Hematopoietic multipotent progenitor cell treated with erythropoietin and hydrocortisone succinate and interleukin-3 and kit ligand, for 4 days (in vitro differentiated cells): ENCODE measurements around the gene TASL.
A peak's percentile ranks its signal among the peaks of the same experiment; 100 is the strongest.
"Not testable (repeated sequence)": the region's sequence is repeated elsewhere in the genome, so short reads cannot be mapped to it uniquely, and the experiment has no call there.

Experiments
- DNase-seq: peaks from one replicate; pipeline ENCODE4 v3.0.0-alpha.2; 2015

The TASL gene, protein sequence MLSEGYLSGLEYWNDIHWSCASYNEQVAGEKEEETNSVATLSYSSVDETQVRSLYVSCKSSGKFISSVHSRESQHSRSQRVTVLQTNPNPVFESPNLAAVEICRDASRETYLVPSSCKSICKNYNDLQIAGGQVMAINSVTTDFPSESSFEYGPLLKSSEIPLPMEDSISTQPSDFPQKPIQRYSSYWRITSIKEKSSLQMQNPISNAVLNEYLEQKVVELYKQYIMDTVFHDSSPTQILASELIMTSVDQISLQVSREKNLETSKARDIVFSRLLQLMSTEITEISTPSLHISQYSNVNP

DNA sequence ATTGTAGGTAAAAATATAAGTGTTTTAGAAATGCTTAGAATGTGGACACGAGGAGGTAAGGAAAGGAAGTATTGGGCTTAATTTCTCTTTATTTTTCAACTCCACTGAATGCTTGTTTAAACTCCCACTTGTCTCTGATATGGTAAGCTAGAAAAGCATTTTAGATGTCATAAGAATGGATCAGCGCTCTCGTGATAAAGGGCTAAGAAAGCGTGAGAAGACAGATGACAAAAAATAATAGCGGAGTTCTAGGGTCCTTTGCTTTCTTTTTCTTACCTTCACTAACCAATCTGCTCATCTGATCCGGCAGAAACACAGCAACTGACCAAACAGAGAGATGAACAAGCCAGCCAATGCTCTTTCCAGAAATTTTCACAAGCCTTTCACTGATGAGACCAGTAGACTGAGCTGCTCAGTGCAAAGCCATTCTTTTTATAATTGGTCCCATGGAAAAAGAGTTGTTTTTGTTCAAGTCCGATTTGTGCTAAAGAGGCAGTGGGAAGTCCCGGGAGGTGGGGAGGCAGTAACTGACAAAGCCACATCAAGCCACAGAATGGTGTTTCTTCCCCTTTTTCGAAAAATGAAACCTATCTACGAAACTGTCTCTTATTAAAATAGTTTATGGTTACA lies at the start of gene TASL:
TASL (minus strand) TSS at position 405 of the 630 bp plus-strand sequence. CDS start 17,411 bp downstream, outside the sequence.
- DNase-seq, result peak; percentile 85

DNA sequence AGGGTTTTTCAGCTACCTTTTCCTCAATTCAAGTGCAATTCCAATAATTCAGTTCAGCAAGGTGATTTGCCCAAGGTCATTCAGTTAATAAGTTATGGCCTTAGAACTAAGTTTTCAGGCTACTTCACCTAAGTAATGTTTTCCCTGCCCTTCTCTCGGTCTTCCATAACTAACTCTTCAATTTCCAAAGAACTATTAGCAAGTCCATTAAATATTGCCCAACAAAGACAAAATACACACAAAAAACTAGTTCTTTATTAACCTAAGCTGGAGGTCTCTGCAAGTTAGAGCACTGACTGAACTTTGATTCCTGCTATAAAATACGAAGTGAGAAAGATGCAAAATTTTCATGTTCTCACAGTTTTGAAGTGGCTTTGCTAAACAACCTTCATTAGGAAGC lies 48.8 kb upstream of the TASL start:
- DNase-seq, result no peak

DNA sequence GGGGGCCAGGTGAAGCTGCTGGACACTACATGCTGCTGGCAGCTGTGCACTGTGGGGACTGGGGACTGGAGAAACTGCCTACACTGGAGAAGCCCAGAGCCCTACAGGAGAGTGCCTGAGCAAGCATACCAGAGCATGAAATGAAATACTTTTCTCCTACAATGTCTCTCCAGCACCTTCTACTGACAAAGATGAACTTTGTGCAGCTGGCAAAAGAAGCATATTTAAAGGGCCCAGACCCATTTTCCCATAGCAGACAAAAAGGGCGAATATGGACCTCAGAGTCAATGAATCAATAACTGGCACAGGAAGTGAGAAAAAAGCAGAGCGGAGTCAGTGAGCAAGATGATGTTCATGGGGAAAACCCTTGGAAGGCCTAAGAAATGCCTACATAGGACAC lies 44.8 kb upstream of the TASL start:
- no peak for DNase-seq

DNA sequence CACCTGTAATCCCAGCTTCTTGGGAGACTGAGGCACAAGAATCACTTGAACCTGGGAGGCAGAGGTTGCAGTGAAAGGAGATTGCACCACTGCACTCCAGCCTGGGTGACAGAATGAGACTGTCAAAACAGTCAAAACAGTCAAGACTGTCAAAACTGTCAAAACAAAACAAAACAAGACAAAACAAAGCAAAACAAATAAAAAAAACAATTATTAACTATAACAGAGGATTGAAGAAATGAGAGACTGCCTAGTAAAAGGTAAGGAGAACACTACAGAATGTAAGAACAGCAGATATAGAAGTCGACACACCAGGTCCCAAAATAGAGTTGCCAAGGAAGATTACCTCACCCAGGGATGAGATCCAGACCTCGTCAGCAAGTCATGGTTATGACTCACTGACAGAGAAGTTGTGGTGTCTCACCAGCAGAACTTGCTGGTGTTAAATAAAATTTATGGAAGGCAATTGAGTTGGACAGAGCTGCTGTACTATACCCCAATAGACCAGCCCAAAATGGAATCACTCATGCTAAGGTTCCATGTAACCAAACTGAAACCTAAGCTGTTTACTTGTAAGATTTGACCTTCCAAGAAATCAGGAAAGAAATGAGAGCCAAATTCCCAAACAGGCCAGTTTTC lies 43.5 kb upstream of the TASL start:
- DNase-seq, result peak; percentile 15

DNA sequence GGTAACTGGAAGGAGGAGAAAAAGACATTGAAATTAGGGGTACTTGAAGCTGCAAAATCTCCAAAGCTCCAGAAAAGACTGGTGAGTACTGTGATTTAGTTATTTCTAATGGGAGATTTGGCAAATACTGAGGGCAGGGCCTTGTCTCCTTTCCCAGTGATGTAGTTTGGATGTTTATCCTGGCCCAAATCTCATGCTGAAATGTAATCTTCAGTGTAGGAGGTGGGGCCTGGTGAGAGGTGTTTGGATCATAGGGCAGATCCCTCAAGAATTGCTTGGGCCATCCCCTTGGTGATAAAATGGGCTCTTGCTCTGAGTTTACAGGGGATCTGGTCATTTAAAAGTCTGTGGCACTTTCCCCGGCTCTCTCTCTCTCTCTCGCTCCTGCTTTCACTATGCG lies 42.6 kb upstream of the TASL start:
- DNase-seq, result no peak

DNA sequence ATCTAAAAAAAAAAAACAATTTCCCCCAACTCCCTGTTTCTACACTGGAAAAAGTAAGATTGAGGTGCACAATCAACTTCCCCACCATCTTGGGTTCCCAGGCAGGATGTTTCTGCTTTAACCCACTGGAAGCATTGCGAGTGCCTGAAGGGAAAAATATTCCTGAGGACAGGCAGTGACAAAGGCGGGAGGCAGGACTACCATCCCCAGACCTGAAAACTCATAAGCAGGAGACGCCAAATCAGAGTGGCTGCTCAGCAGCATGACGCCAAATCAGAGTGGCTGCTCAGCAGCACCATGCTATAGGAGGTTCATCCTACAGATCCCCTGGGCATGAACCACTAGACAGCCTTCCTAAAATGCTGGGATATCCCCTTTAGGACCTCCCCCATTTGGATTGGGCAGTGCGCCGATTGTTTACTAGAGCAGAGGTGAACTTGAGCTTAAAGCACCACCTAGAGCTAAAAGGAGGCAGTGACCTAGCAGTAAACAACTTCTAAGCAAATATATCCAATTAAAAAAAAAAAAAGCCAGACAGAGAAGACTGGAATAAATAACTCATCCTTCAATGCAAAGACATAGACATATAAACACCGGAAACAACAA lies 40.7 kb upstream of the TASL start:
- peak; percentile 30 for DNase-seq

DNA sequence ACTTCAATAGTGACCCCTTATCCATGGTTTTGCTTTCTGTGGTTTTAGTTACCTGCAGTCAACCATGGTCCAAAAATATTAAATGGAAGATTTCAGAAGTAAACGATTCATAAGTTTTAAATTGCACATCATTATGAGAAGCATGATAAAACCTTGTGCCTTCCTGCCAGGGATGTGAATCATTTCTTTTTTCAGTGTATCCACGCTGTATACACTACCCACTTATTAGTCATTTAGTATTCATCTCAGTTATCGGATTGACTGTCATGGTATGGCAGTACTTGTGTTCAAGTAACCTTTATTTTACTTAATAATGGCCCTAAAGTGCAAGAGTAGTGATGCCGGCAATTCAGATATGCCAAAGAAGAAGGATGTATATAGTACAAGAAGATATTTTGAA lies 37.7 kb upstream of the TASL start:
- DNase-seq, result no peak

DNA sequence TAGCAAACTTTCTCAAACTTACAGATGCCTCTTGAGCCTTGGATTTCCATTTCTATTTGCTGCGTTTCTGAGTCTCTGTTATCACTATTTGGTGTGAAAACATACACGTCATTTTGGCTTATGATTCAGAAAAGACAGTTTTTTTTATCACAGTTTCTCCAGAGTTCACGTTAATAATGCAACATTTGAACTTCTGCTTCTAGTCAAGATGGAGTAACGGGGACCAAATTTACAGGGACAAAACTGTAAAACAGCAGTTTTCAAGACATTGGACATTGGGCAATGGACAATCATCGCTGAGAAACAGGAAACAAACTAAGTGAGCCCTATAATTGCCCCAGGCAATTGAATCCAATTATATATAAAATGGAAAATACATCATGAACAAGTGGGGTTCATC lies 36.2 kb upstream of the TASL start:
- peak; percentile 33 for DNase-seq

DNA sequence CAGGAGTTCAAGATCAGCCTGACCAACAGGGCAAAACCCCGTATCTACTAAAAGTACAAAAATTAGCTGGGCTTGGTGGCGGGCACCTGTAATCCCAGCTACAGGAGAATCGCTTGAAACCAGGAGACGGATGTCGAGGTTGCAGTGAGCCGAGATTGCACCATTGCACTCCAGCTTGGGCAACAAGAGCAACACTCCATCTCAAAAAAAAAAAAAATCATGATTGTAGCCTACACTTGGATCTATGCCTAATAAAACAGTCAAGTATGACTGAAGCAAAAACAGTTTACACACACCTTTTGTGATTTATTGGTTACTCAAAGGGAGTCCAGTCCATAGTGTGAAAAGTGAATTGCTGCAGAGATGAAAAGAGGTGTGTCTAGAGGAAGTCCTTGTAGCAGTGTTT lies 34.7 kb upstream of the TASL start:
- DNase-seq, result no peak

DNA sequence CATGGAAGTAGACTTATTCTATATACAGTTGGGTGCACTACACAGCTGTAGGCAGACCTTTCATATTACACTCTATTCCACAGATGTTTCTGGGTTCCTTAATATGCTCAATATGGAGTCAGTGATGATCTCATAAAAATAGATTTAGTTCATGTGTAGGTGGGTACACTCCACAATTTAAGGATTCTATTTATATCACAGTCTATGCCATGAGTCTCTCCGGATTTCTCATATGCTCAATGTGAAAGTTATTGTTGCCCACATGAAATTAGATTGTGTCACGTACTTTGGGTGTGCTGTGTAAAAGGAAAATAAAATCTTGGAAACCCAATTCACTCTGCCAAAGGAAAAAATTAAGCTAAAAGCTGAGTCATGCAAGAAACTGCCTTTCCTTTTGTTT lies 32.5 kb upstream of the TASL start:
- no peak for DNase-seq

DNA sequence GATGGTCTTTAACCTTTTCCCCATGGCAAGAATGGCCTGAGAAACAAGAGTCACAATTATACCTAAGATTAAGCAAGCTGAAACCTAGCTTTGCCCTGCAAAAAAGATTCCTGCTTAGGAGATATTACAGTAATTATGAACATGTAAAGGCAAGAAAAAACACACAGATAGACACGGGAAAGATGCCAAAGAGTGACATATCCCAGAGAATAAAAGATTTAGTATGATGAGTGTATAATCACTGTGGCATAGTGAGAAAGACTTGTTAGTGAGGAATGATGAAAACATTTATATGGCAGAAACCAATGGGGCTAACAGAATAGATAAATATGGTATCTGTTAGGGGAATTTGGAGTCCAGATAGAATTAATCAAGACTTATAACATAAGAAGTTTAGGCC lies 29.6 kb upstream of the TASL start:
- no peak for DNase-seq

DNA sequence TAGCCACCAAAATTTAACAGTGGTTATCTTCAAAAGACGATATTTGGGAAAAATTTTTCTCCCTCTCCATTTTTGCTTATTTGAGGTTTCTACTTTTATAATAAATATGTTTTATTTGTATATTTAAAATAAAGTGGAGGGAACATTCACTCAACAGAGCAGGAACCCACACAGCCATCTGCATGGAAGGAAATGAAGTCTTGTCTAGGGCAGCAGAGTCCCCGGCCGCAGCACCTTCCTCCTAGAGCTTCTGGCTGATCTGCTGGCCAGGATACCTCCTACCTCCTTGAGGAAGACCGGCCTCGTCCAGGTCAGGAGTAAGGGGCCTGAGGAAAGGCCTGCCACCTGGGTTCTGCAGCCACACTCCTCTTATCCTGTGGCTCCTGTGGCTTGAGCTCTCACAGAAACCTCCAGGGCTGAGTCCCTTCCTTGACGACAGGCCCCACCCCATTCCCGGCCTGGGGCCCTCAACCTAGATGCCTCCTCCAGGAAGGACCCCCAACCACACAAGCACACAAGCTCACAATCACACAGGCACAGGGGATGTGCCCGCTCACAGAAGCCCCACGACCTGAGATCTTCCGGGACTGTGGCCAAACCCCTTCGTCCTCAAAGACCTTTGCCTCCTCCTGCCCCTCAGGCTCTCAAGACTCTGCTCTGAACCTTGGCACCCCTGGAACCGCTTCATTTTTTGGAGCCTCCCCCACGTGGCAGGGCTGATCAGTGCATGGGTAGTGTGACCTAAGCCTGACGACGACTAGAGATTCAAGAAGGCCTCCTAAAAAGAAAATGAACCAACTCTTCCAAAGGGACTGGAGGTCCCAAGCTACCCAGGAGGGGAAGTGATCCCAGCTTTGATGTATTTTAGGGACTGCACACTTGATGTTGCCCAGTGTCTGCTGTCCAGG lies 23.0 kb upstream of the TASL start:
- not testable (repeated sequence) for DNase-seq

DNA sequence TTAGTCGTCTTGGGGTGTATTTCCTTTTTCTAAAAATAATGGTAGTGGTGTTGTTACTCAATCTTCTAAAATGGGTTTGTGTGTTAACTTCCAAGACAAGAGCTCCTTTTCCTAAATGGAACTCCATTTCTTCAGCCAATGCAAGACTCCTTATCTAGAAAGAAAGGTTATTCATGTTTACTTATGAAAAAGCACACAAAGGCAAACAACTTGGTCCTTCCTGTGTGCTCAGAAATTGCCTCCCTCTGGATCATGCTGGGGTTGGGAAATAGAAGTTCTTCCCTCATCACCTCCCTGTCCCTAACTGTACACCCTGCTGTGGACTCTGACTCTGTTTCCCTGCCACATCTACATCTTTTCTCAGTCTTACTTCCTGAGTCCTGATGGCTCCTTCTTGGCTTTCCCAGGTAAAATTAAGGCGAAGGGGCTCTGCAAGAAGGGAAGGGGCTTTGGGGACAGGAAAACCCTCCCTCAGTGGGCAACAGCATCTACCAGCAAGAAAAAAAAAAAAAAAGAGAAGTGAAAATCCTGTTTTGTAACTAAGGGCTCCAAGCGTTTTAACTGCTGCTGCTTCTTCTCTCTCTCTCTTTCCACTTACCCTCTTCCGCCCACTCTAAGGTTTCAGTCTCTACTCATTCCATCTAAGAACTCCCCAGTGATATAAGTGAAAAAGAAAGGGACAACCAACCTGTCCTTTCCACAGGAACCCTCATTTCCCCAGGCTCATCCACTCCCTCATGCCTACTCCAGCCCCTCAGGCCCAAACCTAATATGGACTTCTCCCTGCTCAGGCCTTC lies 19.8 kb upstream of the TASL start:
- DNase-seq, result peak; percentile 40

DNA sequence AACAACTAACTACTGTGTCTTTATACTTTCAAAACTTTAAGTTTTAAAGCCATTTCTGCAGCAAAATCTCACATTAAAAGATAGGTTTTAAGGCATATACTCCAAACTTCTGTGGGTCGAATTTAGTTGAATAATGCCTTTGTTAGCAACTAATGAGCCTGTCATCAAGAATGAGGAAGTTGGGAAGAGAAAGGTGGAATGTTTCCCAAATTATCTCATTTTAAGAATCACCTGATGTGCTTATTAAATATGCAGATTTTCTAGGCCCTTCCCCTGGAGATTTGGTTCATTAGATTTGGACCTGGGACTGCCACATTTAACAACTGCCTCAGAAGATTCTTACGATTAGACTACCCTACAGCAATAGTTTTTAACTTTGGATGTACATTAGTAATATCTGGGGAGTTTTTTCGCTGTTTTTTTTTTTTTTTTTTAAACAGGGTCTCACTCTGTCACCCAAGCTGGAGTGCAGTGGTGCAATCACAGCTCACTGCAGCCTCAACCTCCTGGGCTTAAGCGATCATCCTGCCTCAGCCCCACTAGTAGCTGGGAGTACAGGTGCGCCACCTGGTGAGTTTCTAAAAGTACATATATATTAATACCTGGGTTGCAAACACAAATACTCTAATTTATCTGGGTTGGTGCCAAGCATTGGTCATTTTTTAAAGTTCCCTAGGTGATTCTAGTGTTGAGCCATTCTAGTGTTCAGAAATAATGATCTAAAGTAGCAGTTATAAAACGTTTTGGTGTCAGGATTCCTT lies 16.1 kb upstream of the TASL start:
- DNase-seq, result no peak

DNA sequence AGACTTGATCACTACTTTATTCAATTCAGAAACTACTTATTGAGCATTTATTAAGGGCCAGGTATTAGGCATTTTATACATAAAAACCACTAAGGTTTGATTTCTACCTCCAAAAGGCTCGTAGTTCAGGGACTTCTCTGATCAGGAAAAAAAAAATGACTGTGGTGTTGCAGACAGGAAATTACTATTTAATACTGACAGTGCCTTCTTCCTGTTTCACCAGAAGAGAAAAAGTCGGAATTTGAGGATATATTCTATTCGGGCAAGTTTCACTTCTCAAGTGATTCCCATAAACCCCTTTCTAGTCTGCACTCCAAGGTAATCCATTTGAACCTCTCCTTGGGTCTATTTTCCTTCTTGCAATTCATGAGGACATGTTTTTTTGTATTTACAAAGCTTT lies 15.3 kb upstream of the TASL start:
- DNase-seq, result peak; percentile 15

DNA sequence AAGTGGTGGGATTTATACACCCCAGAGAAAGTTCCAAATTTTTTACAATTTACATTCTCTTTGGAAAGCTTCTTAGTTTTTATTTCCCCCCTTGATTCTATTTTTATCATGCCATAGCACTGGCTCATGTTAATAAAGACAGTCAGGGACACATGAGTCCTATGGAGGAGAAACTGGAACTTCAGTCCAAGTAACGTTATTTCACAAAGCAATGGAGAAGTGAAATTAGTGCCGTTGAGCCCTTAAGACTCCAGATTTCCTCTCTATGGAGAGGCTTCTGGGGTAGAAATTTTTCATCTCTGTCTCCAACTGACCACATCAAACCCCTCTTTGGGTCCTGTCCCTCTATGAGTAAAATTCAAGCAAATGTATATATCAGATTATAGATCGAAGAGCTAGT lies 12.8 kb upstream of the TASL start:
- no peak for DNase-seq

DNA sequence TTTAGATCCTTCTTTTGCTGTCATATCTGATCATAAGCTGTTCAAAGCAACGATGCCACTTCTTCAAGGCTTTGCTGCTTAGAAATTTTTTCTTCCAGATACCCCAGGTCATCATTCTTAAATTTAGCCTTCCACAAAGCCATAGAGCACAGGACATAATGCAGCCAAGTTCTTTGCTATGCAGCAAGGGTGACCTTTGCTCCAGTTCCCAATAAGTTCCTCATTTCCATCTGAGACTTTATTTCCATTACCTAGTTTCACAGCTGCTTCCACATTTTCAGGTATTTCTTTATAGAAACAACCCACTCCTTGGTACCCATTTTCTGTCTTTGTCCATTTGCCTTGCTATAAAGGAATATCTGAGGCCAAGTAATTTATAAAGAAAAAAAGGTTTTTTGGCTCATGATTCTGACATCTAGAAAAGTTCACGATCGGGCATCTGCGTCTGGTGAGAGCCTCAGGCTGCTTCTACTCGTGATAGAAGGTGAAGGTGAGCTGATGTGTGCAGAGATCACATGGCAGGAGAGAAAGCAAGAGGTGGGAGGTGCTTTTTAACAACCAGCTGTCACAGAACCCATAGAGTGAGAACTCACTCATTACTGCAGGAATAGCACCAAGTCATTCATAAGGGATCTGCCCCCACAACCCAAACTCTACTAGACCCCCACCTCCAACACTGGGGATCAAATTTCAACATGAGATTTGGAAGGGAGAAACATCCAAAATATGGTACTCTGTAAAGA lies 11.8 kb upstream of the TASL start:
- no peak for DNase-seq

DNA sequence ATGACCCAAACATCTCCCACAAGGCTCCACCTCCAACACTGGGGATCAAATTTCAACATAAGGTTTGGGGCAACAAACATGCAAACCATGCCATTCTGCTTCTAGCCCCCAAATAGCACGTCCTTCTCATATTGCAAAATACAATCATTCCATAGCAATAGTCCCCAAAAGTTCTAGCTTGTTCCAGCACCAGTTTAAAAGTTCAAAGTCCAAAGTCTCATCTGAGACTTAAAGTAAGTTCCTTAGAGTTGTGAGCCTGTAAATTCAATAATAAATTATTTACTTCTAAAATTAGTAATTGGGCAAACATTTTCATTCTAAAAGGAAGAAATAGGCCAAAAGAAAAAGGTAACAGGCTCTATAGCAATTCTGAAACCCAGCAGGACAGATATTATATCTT lies 8.9 kb upstream of the TASL start:
- DNase-seq, result no peak

DNA sequence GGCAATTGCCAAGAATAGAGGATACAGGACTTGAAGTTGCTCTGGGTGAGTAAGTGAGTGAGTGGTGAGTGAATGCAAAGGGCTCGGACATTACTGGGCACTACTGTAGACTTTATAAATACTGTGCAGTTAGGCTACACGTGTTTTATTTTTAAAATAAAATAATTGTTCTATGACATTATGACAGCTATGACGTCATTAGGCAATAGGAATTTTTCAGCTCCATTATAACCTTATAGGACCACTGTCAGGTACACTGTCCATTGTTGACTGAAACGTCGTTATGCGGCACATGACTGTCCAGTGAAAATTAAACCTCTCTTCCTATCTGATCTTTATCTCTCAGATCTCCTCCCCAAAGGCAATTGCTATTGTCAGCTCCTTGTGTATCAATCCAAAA lies 5.1 kb upstream of the TASL start:
- DNase-seq, result no peak

DNA sequence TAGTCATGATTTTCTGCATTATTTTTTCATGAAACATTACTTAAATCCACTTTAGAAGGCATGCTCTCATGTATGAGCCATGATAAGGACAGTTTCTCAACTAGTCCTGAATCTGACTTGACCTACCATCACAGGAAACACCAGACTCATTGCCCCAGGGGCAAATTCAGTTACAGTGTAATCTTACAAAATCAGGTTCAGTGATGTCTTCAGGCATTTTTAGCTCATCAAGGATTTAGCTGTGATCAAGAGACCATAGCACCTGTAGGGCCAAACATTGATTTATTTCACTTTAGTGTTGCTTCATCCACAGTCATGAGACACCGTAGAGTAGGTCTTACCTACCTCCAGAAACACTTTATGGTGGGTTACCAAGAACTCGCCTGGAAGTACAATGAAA lies 3.1 kb upstream of the TASL start:
- DNase-seq, result no peak

DNA sequence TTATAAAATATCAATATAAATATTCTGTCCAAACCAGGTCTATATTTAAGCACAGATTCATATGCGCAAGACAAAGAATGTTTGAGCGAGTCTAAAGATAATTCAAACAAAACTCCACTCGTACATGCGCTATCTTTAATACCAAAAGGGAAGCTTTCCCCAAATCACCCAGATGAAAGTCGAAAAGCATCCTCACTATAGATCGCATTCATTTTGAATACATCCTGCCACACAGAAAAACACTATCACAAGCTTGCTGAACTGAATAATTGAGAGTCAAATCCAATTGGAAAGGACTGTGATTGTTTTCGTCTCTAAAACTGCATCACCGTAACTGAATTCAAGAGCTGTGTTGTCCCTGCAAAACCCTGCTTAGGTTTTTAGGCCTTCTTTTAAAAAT lies 685 bp downstream of the TASL start:
- DNase-seq, result peak; percentile 25
